Glomerular visceral epithelial cell (primary cell): Measurements from ENCODE around the gene LRMDA.
A peak's percentile ranks its signal among the peaks of the same experiment; 100 is the strongest.

Source experiments
- DNase-seq: peaks from one replicate; pipeline ENCODE4 v3.0.0-alpha.2; 2016; ENCODE audit errors: extremely low spot score

Gene LRMDA

DNA sequence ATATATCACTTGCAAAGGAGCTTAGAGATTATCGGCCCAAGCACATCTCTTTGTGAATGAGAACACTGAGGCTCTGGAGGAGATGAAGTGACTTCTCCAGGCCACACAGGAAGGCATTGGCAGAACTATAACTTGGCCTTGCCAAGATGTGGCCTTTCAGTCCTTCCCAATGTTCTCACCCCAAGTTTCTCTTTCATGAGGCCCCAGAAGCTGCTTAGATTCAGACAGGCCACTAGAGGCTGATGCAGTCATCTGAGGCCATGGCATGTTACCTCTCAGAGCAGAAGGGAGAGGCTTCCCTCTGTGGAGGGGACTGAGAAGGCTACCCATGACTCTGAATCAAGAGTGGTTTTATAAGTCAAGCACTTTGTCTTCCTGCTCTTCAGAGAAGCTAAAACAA is 1003.7 kb downstream of the LRMDA start:
- DNase-seq, result no peak

DNA sequence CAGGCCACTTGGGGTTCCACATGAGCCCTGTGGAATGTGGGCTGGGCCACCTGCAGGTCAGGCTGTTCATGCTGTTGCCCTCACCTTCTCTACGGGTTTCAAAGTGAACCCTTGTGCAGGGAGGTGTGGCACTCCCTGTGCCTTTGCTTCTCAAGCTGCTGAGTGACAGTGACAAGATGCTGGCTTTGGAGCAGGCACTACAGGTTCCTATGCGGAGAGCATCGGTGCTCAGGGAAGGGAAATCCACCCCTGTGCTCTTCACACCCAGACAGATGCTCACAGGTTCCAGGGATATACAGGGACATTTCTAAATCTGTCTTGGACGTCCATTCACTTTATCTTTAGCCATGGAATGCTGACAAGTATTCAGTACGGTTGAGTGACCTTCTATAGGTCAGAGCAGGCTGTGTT is 1005.0 kb downstream of the LRMDA start:
- DNase-seq, result no peak

DNA sequence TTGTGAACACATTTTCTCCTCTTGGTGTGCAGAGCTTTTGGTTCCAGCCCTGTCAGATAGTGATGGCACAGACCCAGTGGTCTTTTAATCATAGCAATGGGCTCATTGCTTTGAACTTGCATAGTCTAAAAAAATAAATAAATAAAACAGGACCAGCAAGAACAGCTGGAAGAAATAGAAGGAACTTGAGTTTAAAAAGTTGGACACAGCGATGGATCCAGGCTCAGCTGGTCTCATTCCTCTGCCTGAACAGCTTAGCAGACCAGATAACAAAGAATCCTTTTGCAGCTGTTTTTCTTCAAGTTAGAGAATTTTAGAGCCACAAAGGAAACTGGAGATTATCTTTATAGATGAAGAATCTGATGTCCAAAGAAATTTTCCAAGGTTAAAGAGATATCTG is 1005.6 kb downstream of the LRMDA start:
- DNase-seq, result no peak

DNA sequence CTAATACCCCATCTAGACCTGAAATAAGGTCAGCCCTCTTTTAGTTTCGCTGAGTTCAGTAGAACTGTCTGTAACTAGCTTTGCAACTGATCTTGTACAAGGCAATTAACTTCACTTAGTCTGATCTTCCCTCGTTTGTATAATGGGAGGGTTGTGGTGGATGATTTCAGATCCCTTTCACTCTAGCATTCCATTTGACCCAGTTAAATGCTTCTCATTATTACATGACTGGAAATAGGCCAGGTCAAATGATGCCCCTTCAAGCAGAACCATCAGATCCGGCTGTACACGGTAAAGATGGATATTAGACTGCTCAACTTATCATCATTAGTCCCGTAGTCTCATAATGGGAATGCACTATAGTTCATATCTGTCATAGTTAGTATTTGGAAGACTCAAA is 1009.0 kb downstream of the LRMDA start:
- DNase-seq, result no peak

DNA sequence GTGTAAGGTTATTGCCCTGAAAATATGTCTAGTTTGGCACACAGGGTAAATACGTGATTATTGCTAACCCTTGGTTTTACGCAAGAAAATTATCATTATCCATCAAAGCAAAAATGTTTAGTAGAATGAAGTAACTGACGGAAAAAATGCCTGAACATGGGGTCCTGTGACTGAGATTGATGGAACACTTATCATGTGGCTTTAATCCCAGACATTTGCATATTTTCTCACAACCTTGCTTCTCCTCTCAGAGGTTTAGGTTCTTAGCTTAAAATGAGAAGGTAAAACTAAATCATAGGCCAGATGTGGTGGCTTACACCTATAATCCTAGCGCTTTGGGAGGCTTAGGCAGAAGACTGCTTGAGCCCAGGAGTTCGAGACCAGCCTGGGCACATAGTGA is 1010.7 kb downstream of the LRMDA start:
- DNase-seq, result no peak

DNA sequence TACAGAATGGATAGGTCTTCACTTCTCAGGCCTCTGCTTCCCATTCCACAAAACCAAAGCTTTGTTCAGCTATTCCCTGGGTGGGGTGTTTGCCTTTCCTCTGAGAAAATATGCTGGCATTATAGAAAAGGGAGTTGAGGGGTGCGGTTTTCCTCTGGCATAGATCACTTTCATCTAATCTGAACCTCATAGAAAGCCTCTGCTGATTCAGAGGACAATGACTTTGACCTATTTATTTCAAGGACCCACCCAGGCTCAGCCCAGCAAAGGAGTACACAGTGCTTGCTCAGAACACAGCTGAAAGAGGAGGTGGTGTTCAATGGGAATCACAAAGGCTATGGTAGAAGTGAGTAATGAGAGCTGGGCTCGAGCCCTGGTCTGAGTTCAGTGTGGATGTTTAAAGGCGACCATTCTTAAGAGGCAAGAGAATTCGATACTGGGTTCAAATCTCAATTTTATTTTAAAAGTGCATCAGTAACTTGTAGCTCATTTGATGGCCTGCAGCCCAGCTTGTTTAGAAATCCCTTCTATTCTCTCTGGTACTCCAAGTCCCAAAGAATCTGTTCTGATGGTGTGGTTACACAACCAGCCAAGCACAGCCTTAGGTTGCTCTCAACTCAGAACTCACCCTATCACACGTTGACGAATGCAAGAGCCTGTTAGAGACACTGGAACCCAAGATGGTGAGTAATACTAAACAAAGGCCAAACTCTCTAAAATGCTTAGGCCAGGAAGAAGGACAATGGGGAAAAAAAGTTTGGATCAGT is 1012.8 kb downstream of the LRMDA start:
- no peak for DNase-seq

DNA sequence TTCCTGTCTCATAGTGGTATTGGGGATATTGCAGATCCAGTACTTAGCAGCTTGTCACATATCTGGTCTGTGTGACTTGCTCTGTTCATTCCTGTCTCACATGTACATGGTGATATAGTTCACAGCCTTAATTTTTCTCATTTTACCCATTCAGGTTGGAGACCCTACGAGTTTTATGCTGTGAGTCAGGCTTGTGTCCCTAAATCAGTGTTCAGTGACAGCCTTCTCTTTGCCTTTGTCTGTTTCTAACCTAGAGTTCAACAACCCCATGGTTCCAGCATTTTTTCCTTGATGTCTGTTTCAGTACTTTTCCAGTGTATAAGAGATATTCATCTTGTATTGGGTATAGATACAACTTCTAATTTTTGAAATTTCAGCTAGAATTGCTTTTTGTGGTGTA is 1016.2 kb downstream of the LRMDA start:
- DNase-seq, result no peak

DNA sequence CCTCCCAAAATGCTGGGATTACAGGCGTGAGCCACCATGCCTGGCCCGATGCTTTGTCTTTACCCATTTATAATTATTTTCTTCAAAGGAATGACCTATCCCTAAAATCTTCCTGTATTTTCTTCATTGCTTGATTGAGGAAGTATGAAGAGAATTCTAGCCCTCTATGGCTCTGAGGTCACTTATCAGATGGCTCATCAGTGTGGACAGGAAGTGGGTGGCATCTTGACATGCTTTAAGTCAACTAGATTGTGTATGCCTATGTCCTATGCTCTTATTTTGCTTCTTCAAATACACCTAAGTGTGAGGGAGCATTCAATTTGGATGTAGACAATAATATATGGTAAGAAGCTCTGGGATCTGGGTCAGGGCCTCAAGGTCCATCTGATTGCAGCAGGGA is 1020.5 kb downstream of the LRMDA start:
- no peak for DNase-seq

DNA sequence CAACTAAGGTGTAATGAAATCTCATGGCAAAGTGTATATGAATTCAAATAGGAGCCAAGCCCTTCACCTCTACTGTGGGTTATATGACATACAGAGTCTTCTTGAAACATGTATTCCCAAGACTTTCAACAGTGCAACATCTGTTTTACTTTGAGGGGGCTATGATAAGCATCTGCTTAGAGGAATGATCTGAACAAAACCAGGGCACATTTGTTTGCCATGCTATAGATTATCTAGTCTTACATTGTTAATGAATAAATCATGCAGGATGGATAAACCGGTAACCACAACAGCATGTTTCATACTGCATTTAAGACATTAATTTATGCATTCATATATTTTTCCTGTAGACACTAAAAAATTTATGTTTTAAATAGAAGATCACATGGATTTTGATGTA is 1021.9 kb downstream of the LRMDA start:
- DNase-seq, result no peak

DNA sequence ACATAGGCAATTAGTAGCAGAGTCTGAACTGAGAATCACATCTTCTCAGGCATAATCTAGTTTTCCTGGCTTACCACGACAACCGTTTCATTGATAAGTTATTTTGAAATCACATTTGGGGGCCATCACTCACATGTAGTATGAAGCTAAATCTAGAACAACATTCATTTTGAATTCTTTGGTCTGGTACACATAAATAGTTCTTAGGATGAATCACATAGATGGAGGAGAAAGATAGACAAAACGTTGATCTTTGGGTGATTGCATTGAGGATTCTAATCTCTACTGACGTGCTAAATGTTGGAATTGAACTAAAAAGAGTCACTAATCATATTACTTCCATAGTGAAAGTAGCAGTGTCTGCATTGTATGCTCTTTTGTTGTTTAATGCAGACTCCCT is 1022.6 kb downstream of the LRMDA start:
- no peak for DNase-seq

DNA sequence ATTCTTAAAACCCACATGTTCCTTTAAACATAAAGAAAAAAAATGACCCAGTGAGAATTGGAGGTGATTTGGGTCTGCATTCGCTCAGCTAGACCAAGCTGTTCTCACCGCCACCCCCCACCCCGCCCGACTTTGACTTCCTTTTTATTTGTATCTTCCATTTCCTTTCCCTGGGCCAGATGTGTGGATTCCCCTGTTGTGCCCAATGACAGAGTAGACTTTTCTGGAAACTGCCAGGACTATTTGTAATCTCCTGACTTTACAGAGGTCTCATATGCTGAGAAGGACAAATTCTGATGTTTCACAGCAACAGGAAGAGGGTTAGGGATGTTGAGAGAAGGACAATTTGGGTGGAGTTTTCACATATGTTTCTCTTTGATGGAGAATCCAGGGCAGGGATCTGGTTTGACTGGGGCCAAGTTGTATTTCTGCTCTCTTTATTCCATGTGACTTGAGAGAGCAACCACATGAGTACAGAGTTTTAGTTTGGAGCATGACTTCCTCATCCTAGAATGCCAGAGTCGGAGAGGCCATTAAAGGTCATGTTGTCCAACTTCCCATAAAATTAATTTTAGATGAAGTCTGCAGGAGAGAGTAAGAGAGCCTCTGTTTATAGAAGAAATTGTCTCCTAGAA is 1023.2 kb downstream of the LRMDA start:
- no peak for DNase-seq

DNA sequence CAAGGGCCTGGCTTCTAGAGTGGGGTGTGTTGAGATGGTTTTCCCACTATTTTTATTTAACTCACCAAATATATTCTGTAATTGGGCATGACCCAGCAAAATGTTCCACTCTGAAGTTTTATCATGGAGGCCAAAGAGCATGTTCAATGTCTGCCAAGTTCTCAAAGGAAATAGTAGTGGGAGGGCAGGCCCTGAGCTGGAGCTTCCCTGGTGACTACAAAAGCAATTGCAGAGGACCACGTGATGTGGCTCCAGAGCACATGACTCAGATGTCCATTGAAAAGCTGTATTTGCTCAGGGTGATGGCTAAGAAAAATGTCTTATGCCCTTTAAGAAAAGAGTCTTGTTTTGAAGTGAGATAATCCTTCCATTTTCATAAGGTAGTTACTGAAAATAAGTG is 1024.8 kb downstream of the LRMDA start:
- no peak for DNase-seq

DNA sequence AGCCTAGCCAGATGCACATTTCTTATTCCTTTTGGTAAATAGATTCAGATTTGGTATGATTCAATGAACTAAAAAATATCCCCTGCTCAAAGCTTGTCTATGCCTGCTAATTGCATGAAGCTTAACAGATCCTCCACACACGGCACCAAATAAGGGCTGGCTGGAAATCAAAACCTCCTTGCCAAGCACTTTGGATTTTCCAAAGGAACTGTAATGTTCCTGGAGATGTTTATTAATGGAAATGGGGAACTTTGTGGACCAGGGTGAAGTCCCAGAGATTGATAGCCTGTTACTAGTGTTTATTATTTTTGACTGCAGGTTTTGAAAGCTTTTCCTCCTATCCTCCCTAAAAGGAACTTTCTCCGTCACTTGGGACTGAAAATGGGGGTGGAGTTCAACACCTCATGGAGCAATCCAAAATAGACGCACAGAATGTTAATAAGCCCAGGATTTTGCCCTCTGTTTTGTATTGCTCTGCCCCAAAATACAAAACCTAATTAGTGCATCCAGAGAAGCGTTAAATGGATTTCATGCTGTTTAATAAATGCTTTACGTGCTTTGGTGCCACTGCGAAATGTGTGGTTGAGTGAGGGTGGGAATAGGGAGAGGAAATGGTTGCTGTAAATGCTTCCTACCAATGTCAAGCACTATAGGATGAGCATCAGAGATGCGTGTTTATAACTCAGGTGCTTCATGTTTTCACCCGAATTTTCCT is 1027.7 kb downstream of the LRMDA start:
- DNase-seq, result no peak

DNA sequence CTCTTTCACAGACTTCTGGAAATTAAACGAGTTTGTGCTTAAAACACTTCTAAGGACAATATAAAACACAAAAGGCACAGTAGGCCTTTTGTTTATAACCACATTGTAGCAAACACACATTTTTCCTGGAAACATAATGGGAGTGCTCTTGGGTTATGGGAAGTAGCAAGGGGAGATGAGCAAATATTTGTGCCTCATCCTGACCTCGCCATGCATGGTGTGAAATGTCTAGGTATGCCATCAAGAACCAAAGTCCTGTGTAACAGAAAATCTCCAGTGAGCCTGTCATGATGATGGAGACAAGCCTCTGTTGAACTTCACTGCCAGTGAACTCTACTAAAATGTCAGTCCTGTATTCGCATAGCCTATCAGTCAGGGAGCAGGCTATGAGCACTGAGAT is 1029.6 kb downstream of the LRMDA start:
- no peak for DNase-seq

DNA sequence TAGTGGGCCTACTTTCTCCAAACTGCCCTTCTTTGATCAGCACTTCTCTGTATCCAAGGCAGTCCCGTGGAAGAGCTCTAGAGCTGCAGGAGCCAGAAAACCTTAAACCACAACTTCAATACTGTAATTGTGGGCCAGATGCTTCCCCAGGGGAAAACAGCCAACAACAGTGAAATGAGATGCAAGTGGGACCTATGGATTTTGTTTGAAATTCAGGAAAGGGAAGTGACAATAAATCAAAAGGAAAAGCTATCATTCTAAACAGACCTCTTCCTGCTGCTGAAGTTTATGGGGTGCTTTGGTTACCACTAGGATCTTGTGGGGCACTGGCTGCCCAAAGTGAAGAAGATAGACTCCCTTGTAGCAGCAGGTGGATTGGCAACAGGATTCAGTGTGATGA is 1031.7 kb downstream of the LRMDA start:
- no peak for DNase-seq

DNA sequence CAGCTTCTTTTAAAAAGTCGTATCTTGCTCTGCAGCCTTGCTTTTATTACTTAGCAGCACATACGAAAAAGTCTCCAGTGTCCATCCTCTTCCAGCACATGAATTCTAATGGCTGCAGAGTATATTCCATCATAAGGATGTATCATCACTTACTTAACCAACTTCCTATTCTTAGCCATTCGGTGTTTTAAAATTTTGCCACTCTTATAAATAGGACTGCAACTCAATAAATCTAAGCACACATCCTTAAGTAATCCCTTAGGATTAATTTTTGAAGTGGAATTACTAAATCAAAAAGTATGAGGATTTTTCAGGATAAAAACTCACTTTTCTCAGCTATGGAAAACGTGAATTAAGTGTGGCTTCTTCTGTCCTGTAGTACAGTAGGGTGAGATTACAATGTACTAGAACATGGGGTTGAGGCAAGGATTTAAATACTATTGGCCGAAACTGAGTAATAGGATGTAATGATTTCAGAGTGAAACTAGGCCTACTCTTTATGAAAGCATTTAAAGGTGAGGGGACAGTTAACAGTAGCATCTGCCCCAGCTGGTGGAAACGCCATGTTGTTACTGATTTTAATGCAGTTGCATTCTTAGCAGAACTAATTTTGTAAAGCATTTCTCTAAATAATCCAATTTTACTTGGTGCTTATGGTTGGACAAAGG is 1035.5 kb downstream of the LRMDA start:
- no peak for DNase-seq

DNA sequence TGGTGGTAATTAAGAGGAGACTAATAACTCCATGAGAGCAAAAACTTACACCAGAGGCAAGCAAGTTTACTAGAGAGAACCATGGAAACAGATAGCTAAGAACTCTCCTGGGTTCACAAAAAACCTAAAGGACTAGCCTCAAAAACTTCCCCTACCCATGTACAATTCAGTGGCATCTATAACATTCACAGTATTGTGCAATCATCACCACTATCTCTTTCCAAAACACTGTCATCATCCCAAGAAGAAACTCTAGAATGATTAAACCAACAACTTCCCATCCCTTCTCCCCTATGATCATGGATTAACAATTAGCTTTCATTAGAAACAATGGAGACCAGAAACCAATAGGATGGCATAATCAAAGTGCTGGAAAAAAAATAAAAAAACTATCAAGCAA is 1038.3 kb downstream of the LRMDA start:
- no peak for DNase-seq

DNA sequence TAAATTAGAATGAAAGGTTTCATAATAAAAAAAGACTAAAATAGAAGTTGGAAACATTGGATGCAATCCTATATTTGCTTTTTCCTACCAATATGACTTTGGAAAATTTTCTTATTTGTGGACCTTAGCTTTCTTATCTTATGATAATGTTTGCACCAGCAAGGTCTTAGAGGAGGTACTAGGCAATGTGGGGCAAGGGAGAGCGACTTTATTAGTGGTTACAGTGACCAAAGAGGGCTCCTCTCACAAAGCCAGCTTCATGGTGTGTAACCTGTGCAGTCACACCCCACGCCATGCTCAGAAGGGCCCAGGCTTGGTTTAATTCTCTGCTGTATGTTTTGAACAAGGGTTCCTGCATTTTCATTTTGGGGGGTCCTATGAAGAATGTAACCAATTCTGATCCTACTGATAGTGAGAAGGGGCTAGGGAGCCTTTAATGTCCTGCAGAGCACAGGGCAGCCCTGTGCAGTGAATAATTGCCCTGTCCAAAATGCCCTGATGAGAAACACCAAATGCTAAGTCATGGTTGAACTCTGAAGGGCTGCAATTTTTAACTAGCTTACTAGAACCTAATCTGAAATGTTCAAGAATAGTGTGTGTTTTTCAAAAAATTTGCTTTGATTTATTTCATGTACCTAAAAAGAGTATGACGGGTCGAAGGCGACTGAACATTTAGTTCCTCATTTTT is 1047.8 kb downstream of the LRMDA start:
- no peak for DNase-seq

DNA sequence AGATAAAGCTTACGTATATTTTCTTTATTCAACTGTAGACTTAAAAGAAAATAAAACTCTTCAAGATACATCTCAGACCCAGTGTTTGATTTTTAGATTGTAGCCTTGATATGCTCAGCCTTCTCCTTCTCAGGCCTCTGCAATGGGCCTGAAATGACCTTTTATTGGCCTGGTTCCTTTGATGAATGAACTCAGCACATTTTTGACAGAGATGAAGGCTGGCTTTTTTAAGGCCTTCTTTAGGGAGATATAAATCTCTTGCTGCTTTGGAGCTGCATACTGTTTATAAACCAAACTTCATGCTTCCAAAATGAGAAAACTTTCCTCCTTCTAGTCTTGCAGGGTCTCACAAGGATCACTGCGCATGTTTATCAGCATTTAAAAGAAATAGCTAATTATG is 1049.8 kb downstream of the LRMDA start:
- DNase-seq, result no peak

DNA sequence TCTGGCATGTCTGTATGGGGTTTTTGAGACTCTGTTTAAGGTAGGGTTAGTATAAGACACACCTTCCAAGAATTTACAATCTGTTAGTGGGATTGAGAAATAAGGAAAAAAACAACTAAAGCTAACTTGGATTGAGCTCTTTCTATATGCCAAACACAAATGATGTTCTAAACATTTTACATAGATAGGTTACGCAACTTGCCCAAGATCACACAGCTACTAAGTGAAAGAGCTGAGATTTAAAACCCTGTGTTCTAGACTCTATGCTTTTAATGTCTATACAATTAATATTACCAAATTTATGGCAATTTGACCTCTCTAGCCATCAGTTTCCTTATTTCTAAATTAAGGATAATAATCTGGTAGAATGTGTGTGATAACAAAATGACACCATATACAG is 1056.2 kb downstream of the LRMDA start:
- no peak for DNase-seq

DNA sequence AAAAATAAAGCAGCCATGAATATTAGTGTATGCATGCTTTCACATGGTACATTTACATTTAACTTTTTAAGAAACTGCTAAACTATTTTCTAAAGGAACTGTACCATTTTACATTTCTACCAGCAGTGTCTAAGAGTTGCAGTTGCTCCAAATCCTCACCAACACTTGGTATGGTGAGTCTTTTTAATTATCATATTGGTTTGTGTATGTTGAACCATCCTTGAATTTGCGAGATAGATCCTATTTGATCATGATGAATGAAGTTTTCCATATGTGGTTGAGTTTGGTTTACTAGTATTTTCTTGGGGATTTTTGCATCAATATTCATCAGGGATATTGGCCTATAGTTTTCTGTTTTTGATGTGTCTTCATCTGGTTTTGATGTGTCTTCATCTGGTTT is 1057.2 kb downstream of the LRMDA start:
- no peak for DNase-seq

DNA sequence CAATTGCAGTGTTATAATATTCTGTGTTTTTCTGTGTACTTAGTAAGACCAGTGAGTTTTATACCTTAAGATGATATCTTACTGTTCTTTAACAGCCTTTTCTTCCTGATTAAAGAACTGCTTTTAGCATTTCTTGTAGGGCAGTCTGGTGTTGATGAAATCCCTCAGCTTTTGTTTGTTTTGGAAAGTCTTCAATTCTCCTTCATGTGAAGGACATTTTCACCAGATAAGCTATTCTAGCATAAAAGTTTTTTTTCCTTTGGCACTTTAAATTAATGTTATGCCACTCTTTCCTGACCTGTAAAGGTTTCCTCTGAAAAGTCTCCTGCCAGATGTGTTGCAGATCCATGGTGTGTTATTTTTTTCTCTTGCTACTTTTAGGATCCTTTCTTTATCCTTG is 1059.8 kb downstream of the LRMDA start:
- DNase-seq, result peak; percentile 48
